ENCODE results near the gene MBOAT2. TPM values are rescaled to one million over a fixed set of nuclear protein-coding genes. Genes with fewer than 3 reads are reported as not detected.

Gene MBOAT2
- total and polyA plus RNA-seq, 2 donors (not counting 1 experiment from before 2014, with no cell fraction given), result 0.24 to 1.3 TPM

GRCh38 chr2:9032536-9033255, 29.2 kb upstream of the MBOAT2 start:
- H3K27ac ChIP-seq (ENCODE audit: low read length in 2 of 2), result no peak overlapping the region
- no peaks in the 10 kb centered on the region for H3K79me2 ChIP-seq (ENCODE audit: control insufficient read depth, insufficient read depth, low read length)
- H2AFZ ChIP-seq (ENCODE audit: insufficient read depth, low read depth, low read length, poor library complexity, severe bottlenecking), result no peak overlapping the region
- no peaks in the 10 kb centered on the region for H3K36me3 ChIP-seq (replicated peaks in 1 of 2; ENCODE audit: control extremely low read depth in 1 of 2, control insufficient read depth in 1 of 2, extremely low read depth in 1 of 2, insufficient read depth in 2 of 2, low read length in 1 of 2)
- no peak for TF ChIP-seq CTCF (IDR thresholded peaks at IDR 0.05)
- no peak for TF ChIP-seq EZH2 (IDR thresholded peaks at IDR 0.05; ENCODE audit: borderline replicate concordance, insufficient read depth, low read depth, low read length, poor library complexity, severe bottlenecking)
- H3K27me3 Mint-ChIP-seq, result peaks cover 48% of the 10 kb centered on the region
- H3K4me1 ChIP-seq (ENCODE audit: control insufficient read depth in 2 of 2, insufficient read depth in 2 of 2, low read length in 2 of 2), result no peaks in the 10 kb centered on the region
- no peak for ATAC-seq (ENCODE audit: low read depth)
- H3K27ac Mint-ChIP-seq, result no peak overlapping the region
- H3K9me3 ChIP-seq (ENCODE audit: control extremely low read depth in 1 of 3, control insufficient read depth in 2 of 3, insufficient read depth in 1 of 3, low read length in 2 of 3), result no peaks in the 10 kb centered on the region
- no peak overlapping the region for H3K4me3 Mint-ChIP-seq
- DNase-seq, result no peak
- ChIA-PET CTCF (no interaction called here), POLR2A (no interaction called here)
- no peak overlapping the region for H3K4me3 ChIP-seq (ENCODE audit: control extremely low read depth in 1 of 5, extremely low read depth in 1 of 5, insufficient read depth in 1 of 5, low read depth in 2 of 5, low read length in 4 of 5)
- WGBS (ENCODE audit: insufficient coverage), result 100% methylated on average over 1 of the region's 3 CpGs
- H3K27me3 ChIP-seq (replicated peaks in 1 of 4; ENCODE audit: control extremely low read depth in 1 of 4, control insufficient read depth in 3 of 4, insufficient read depth in 4 of 4, low read length in 3 of 4), result no peaks in the 10 kb centered on the region
- H3K4me1 Mint-ChIP-seq, result no peaks in the 10 kb centered on the region
- no peak overlapping the region for H3K9ac ChIP-seq (ENCODE audit: low read length)
- H4K20me1 ChIP-seq (ENCODE audit: control insufficient read depth, insufficient read depth, low read length, poor library complexity, severe bottlenecking), result no peaks in the 10 kb centered on the region
- H3K9me3 Mint-ChIP-seq (ENCODE audit: insufficient read depth), result no peaks in the 10 kb centered on the region
- intact Hi-C loops (cut with micrococcal nuclease), result no loop called here
- H3K4me2 ChIP-seq (replicated peaks; ENCODE audit: low read depth, low read length, poor library complexity, severe bottlenecking), result no peak overlapping the region

GRCh38 chr2:9032121-9032520, 28.6 kb upstream of the MBOAT2 start:
- no peak overlapping the region for H3K9ac ChIP-seq (ENCODE audit: low read length)
- ATAC-seq (ENCODE audit: low read depth), result no peak
- WGBS (ENCODE audit: insufficient coverage), result 33% methylated on average over 3 of the region's 6 CpGs
- intact Hi-C loops (cut with micrococcal nuclease), result no loop called here
- H3K4me1 ChIP-seq (ENCODE audit: control insufficient read depth in 2 of 2, insufficient read depth in 2 of 2, low read length in 2 of 2), result no peaks in the 10 kb centered on the region
- no peaks in the 10 kb centered on the region for H3K36me3 ChIP-seq (replicated peaks in 1 of 2; ENCODE audit: control extremely low read depth in 1 of 2, control insufficient read depth in 1 of 2, extremely low read depth in 1 of 2, insufficient read depth in 2 of 2, low read length in 1 of 2)
- H3K4me1 Mint-ChIP-seq, result no peaks in the 10 kb centered on the region
- POLR2A ChIA-PET, result no interaction called here
- no peak overlapping the region for H3K27ac Mint-ChIP-seq
- H3K79me2 ChIP-seq (ENCODE audit: control insufficient read depth, insufficient read depth, low read length), result no peaks in the 10 kb centered on the region
- H3K9me3 Mint-ChIP-seq (ENCODE audit: insufficient read depth), result no peaks in the 10 kb centered on the region
- H3K4me3 ChIP-seq (ENCODE audit: control extremely low read depth in 1 of 5, extremely low read depth in 1 of 5, insufficient read depth in 1 of 5, low read depth in 2 of 5, low read length in 4 of 5), result no peak overlapping the region
- no peak for DNase-seq
- H3K9me3 ChIP-seq (ENCODE audit: control extremely low read depth in 1 of 3, control insufficient read depth in 2 of 3, insufficient read depth in 1 of 3, low read length in 2 of 3), result no peaks in the 10 kb centered on the region
- H3K4me3 Mint-ChIP-seq, result no peak overlapping the region
- TF ChIP-seq CTCF (IDR thresholded peaks at IDR 0.05) (no peak), EZH2 (IDR thresholded peaks at IDR 0.05; ENCODE audit: borderline replicate concordance, insufficient read depth, low read depth, low read length, poor library complexity, severe bottlenecking) (no peak)
- H4K20me1 ChIP-seq (ENCODE audit: control insufficient read depth, insufficient read depth, low read length, poor library complexity, severe bottlenecking), result no peaks in the 10 kb centered on the region
- CTCF ChIA-PET, result no interaction called here
- H3K27me3 ChIP-seq (replicated peaks in 1 of 4; ENCODE audit: control extremely low read depth in 1 of 4, control insufficient read depth in 3 of 4, insufficient read depth in 4 of 4, low read length in 3 of 4), result no peaks in the 10 kb centered on the region
- H3K4me2 ChIP-seq (replicated peaks; ENCODE audit: low read depth, low read length, poor library complexity, severe bottlenecking), result no peak overlapping the region
- peaks cover 49% of the 10 kb centered on the region for H3K27me3 Mint-ChIP-seq
- H3K27ac ChIP-seq (ENCODE audit: low read length in 2 of 2), result no peak overlapping the region
- H2AFZ ChIP-seq (ENCODE audit: insufficient read depth, low read depth, low read length, poor library complexity, severe bottlenecking), result no peak overlapping the region

Data from B cell (primary cell).